H1 (cell line): ENCODE results near the gene SFTPA2. TPM values are rescaled to one million over a fixed set of nuclear protein-coding genes. Genes with fewer than 3 reads are reported as not detected.
"Not testable (repeated sequence)": the region's sequence is repeated elsewhere in the genome, so short reads cannot be mapped to it uniquely, and the experiment has no call there.

Source experiments
- CTCF ChIA-PET: fragments of 300-600 bp; sonication (Branson Sonifier 250); formaldehyde crosslinking; loops from one replicate; lab custom pipeline; 2021; ENCODE audit not compliant: partially characterized antibody; lab: Charles Lee
- POLR2A ChIA-PET: fragments of 300-600 bp; sonication (Branson Sonifier 250); formaldehyde crosslinking; loops from one replicate; lab custom pipeline; 2021; ENCODE audit warnings: inconsistent platforms; ENCODE audit not compliant: partially characterized antibody; lab: Charles Lee
- DNase-seq, 2 experiments: peaks; one replicate each; pipeline versions ENCODE4 v3.0.0 to v3.0.0-alpha.2; 2010 to 2022; ENCODE audit warnings: low spot score in 2 of 2, low read depth in 1 of 2, mixed read lengths in 1 of 2
- FAIRE-seq: peaks from 2 replicates; lab custom pipeline; 2011; peaks lifted over from hg19 to GRCh38; lab: Jason Lieb, UNC
- H2AFZ ChIP-seq: 2 replicates; pipeline ENCODE4 v1.8.1; 2012; ENCODE audit warnings: low read length, inconsistent platforms
- H2AK5ac ChIP-seq: 2 replicates; pipeline ENCODE4 v1.6.1; 2013; ENCODE audit warnings: low read depth, low read length
- H2BK120ac ChIP-seq: replicated peaks from 2 replicates; pipeline ENCODE3; 2013; ENCODE audit warnings: low read depth, low read length, inconsistent platforms
- H2BK12ac ChIP-seq: 2 replicates; pipeline ENCODE4 v1.6.1; 2013; ENCODE audit warnings: low read depth, low read length
- H2BK15ac ChIP-seq: 2 replicates; pipeline ENCODE4 v1.6.1; 2013; ENCODE audit warnings: low read length
- H2BK20ac ChIP-seq: 2 replicates; pipeline ENCODE4 v1.6.1; 2013; ENCODE audit warnings: low read length
- H2BK5ac ChIP-seq: 2 replicates; pipeline ENCODE4 v1.6.1; 2013; ENCODE audit warnings: low read depth, low read length
- H3K14ac ChIP-seq: 2 replicates; pipeline ENCODE4 v1.6.1; 2013; ENCODE audit warnings: inconsistent platforms; ENCODE audit not compliant: insufficient read length
- H3K18ac ChIP-seq: 2 replicates; pipeline ENCODE4 v1.6.1; 2013; ENCODE audit warnings: low read length; ENCODE audit errors: extremely low read depth
- H3K23ac ChIP-seq: 2 replicates; pipeline ENCODE4 v1.6.1; 2013; ENCODE audit warnings: inconsistent platforms; ENCODE audit not compliant: insufficient read length
- H3K23me2 ChIP-seq: 2 replicates; pipeline ENCODE4 v1.6.1; 2013; ENCODE audit warnings: low read depth, low read length
- H3K27ac ChIP-seq: 2 replicates; pipeline ENCODE4 v1.6.1; 2011; ENCODE audit warnings: low read depth, low read length, inconsistent platforms
- H3K27me3 ChIP-seq, 4 experiments: replicated peaks in 1 of 4; 1 replicate in 1 of 4; 2 replicates in 3 of 4; pipeline versions ENCODE4 v1.6.1 to v1.8.1; 2011 to 2013; ENCODE audit warnings: low read length in 3 of 4, mild to moderate bottlenecking in 3 of 4, inconsistent platforms in 2 of 4, mixed read lengths in 2 of 4, moderate library complexity in 1 of 4; ENCODE audit not compliant: control insufficient read depth in 3 of 4, insufficient read depth in 3 of 4; ENCODE audit errors: extremely low read depth in 1 of 4
- H3K36me3 ChIP-seq, 4 experiments: 2 replicates each; pipeline versions ENCODE4 v1.6.1 to v1.8.1; 2011 to 2013; ENCODE audit warnings: mild to moderate bottlenecking in 4 of 4, low read length in 3 of 4, moderate library complexity in 2 of 4, control low read depth in 1 of 4, inconsistent platforms in 1 of 4; ENCODE audit not compliant: insufficient read depth in 4 of 4, control insufficient read depth in 2 of 4
- H3K4ac ChIP-seq: replicated peaks from 2 replicates; pipeline ENCODE3; 2013; ENCODE audit warnings: low read length, low read depth, mixed read lengths, inconsistent platforms; ENCODE audit not compliant: insufficient read length
- H3K4me1 ChIP-seq, 4 experiments: replicated peaks in 1 of 4; 1 replicate in 1 of 4; 2 replicates in 3 of 4; pipeline versions ENCODE4 v1.6.1 to v1.8.1; 2011 to 2013; ENCODE audit warnings: low read length in 3 of 4, inconsistent platforms in 2 of 4, mixed read lengths in 1 of 4; ENCODE audit not compliant: insufficient read depth in 4 of 4, control insufficient read depth in 3 of 4
- H3K4me2 ChIP-seq, 2 experiments: 2 replicates each; pipeline versions ENCODE4 v1.6.1 to v1.8.1; 2011 to 2013; ENCODE audit warnings: low read depth in 2 of 2, low read length in 2 of 2, control low read depth in 1 of 2, inconsistent platforms in 1 of 2, mild to moderate bottlenecking in 1 of 2; ENCODE audit not compliant: insufficient read depth in 1 of 2
- H3K4me3 ChIP-seq, 4 experiments: fragments of 200-600, 300-600 bp in 1 of 4; sonication (generic), shearing (Covaris generic), sonication (Bioruptor Twin) in 1 of 4; 2 replicates each; pipeline versions ENCODE4 v1.5.1 to v1.8.1; 2011 to 2016; ENCODE audit warnings: low read length in 4 of 4, low read depth in 3 of 4, control low read depth in 2 of 4, inconsistent platforms in 2 of 4, mild to moderate bottlenecking in 2 of 4, mixed read lengths in 1 of 4, moderate library complexity in 1 of 4; ENCODE audit not compliant: insufficient read depth in 2 of 4; ENCODE audit errors: extremely low read depth in 1 of 4
- H3K56ac ChIP-seq: replicated peaks from 2 replicates; pipeline ENCODE3; 2013; ENCODE audit warnings: low read depth, mild to moderate bottlenecking, mixed read lengths, low read length, inconsistent platforms; ENCODE audit not compliant: insufficient read length
- H3K79me1 ChIP-seq: 2 replicates; pipeline ENCODE4 v1.6.1; 2013; ENCODE audit warnings: low read depth, low read length, control low read depth
- H3K79me2 ChIP-seq, 2 experiments: 2 replicates each; pipeline versions ENCODE4 v1.6.1 to v1.8.1; 2012 to 2013; ENCODE audit warnings: low read length in 2 of 2, mild to moderate bottlenecking in 2 of 2, inconsistent platforms in 1 of 2; ENCODE audit not compliant: insufficient read depth in 2 of 2, control insufficient read depth in 1 of 2
- H3K9ac ChIP-seq, 4 experiments: replicated peaks in 1 of 4; 1 replicate in 1 of 4; 2 replicates in 3 of 4; pipeline versions ENCODE4 v1.6.1 to v1.8.1; 2011 to 2013; ENCODE audit warnings: low read depth in 3 of 4, low read length in 3 of 4, control low read depth in 2 of 4, mild to moderate bottlenecking in 2 of 4, moderate library complexity in 2 of 4, inconsistent platforms in 1 of 4; ENCODE audit errors: extremely low read depth in 1 of 4
- H3K9me3 ChIP-seq, 2 experiments: 2 replicates each; pipeline versions ENCODE4 v1.6.1 to v1.8.1; 2012 to 2013; ENCODE audit warnings: mild to moderate bottlenecking in 2 of 2, moderate library complexity in 2 of 2, control low read depth in 1 of 2, inconsistent platforms in 1 of 2, low read depth in 1 of 2, low read length in 1 of 2, mixed read lengths in 1 of 2; ENCODE audit not compliant: insufficient read depth in 2 of 2
- H4K20me1 ChIP-seq, 2 experiments: replicated peaks in 1 of 2; 2 replicates each; pipeline versions ENCODE3 to v1.8.1; 2011 to 2013; ENCODE audit warnings: inconsistent platforms in 2 of 2, low read length in 2 of 2, mild to moderate bottlenecking in 1 of 2; ENCODE audit not compliant: insufficient read depth in 2 of 2, control insufficient read depth in 1 of 2
- H4K5ac ChIP-seq: 2 replicates; pipeline ENCODE4 v1.6.1; 2013; ENCODE audit warnings: low read length, low read depth, mixed read lengths, inconsistent platforms; ENCODE audit not compliant: insufficient read length
- H4K8ac ChIP-seq: 2 replicates; pipeline ENCODE4 v1.8.0; 2013; ENCODE audit warnings: mild to moderate bottlenecking, moderate library complexity, low read length, inconsistent platforms; ENCODE audit not compliant: insufficient read depth; ENCODE audit errors: extremely low read depth
- H4K91ac ChIP-seq: replicated peaks from 2 replicates; pipeline ENCODE3; 2013; ENCODE audit warnings: low read length, mixed read lengths, inconsistent platforms; ENCODE audit not compliant: insufficient read length
- WGBS, 2 experiments: shearing (Covaris generic) in 1 of 2; methylation state at CpG; one replicate each; pipeline versions ENCODE4 v1.1.6 to v1.1.7; 2013 to 2015; ENCODE audit warnings: low lambda C conversion rate in 2 of 2, mixed read lengths in 2 of 2, inconsistent platforms in 1 of 2, low coverage in 1 of 2, missing lambda C conversion rate in 1 of 2; ENCODE audit not compliant: insufficient replicate concordance in 2 of 2, insufficient coverage in 1 of 2, insufficient read length in 1 of 2; ENCODE audit errors: extremely low coverage in 1 of 2, missing lambda C conversion rate in 1 of 2; 5-methylcytosine and 5-hydroxymethylcytosine counted together
- polyA plus RNA-seq, 7 experiments: library from polyadenylated mRNA; depleted of rRNA in 3 of 7; stranded (reverse) in 5 of 7; unstranded in 2 of 7; fragments of >200 nt in 5 of 7; fragments of 200-250 nt in 2 of 7; gene quantifications; 1 replicate in 5 of 7; 2 replicates in 1 of 7; 4 replicates in 1 of 7; pipeline versions ENCODE4 v1.2.1 to v1.2.3, GENCODE V29; 2011 to 2013; ENCODE audit warnings: missing spikeins in 2 of 7, mixed read lengths in 2 of 7
- total RNA-seq: library from RNA; stranded (reverse); fragmentation: NEBNext Ultra II Directional; extraction: Animal tissue kit (Norgen Biotek cat#: 25700); gene quantifications from 2 replicates; pipeline ENCODE4 v1.2.1, GENCODE V29; 2021

The SFTPA2 gene
- total and polyA plus RNA-seq, 2 of the 8 experiments (the other 6 are each of a cell fraction or from before 2014, with no cell fraction given): not detected

- H3K4me2 ChIP-seq, H3K9me3 ChIP-seq, DNase-seq, H3K79me2 ChIP-seq, H3K56ac ChIP-seq, H2AK5ac ChIP-seq, H2BK5ac ChIP-seq, H2BK120ac ChIP-seq, H3K4me1 ChIP-seq, H4K20me1 ChIP-seq, H2AFZ ChIP-seq, H4K8ac ChIP-seq, H3K9ac ChIP-seq, H3K27me3 ChIP-seq, H3K4me3 ChIP-seq, H3K27ac ChIP-seq, H3K79me1 ChIP-seq, H2BK12ac ChIP-seq, H2BK15ac ChIP-seq, H3K23ac ChIP-seq, H4K91ac ChIP-seq, H3K4ac ChIP-seq, H4K5ac ChIP-seq, H2BK20ac ChIP-seq, H3K23me2 ChIP-seq, H3K14ac ChIP-seq, H3K36me3 ChIP-seq, H3K18ac ChIP-seq, POLR2A ChIA-PET, FAIRE-seq: not testable (repeated sequence)
- CTCF ChIA-PET: interaction anchor here (1.8 kb wide), 1 partner anchor 511 kb away, joined by 3 read pairs; no protein-coding TSS in a partner anchor
- 92% methylated on average over 1 of the region's 5 CpGs; no CpG with 5 or more reads in 1 of the 2 experiments for WGBS, 2 experiments
These were observed 26.4 kb downstream of the SFTPA2 start for GRCh38 chr10:79533903-79534175.

- FAIRE-seq, POLR2A ChIA-PET: not testable (repeated sequence)
- WGBS, 2 experiments: 81% methylated on average over 4 of the region's 11 CpGs; no CpG with 5 or more reads in 1 of the 2 experiments
These were observed 26.9 kb downstream of the SFTPA2 start for GRCh38 chr10:79533142-79533902.

More at GRCh38 chr10:79533142-79533902, 26.9 kb downstream of the SFTPA2 start:
- H3K79me2 ChIP-seq, H3K27ac ChIP-seq, H3K36me3 ChIP-seq, H2AFZ ChIP-seq, H3K4me1 ChIP-seq, H3K56ac ChIP-seq, H3K4me2 ChIP-seq, H2BK12ac ChIP-seq, H2BK5ac ChIP-seq, H2AK5ac ChIP-seq, H3K14ac ChIP-seq, H3K9me3 ChIP-seq, H4K91ac ChIP-seq, H4K8ac ChIP-seq, H3K18ac ChIP-seq, H4K5ac ChIP-seq, H3K4me3 ChIP-seq, H3K23ac ChIP-seq, DNase-seq, H3K9ac ChIP-seq, H2BK15ac ChIP-seq, H3K79me1 ChIP-seq, H3K4ac ChIP-seq, H2BK120ac ChIP-seq, H3K27me3 ChIP-seq, H4K20me1 ChIP-seq, H3K23me2 ChIP-seq, H2BK20ac ChIP-seq: not testable (repeated sequence)
- CTCF ChIA-PET: interaction anchor here (1.8 kb wide), 1 partner anchor 512 kb away, joined by 3 read pairs; no protein-coding TSS in a partner anchor
